Mucosa of rectum (tissue), 2 donors: Measurements from ENCODE around the gene EFNA5.

Experiments
- H3K27ac ChIP-seq, 2 donors: one replicate each; pipeline ENCODE4 v1.7.0; 2013; ENCODE audit warnings: inconsistent platforms in 2 of 2, low read depth in 2 of 2, low read length in 2 of 2
- H3K27me3 ChIP-seq, 2 donors: one replicate each; pipeline ENCODE4 v1.7.0; 2013; ENCODE audit warnings: low read length in 2 of 2; ENCODE audit not compliant: control insufficient read depth in 2 of 2, insufficient read depth in 2 of 2
- H3K36me3 ChIP-seq, 2 donors: one replicate each; pipeline ENCODE4 v1.7.0; 2013; ENCODE audit warnings: low read length in 2 of 2; ENCODE audit not compliant: control insufficient read depth in 2 of 2, insufficient read depth in 2 of 2
- H3K4me1 ChIP-seq, 2 donors: one replicate each; pipeline ENCODE4 v1.7.0; 2013; ENCODE audit warnings: low read length in 2 of 2, mild to moderate bottlenecking in 1 of 2; ENCODE audit not compliant: control insufficient read depth in 2 of 2, insufficient read depth in 2 of 2
- H3K4me3 ChIP-seq, 2 donors: one replicate each; pipeline ENCODE4 v1.7.0; 2013; ENCODE audit warnings: low read length in 2 of 2
- H3K9ac ChIP-seq, 2 donors: one replicate each; pipeline ENCODE4 v1.7.0; 2013; ENCODE audit warnings: low read length in 2 of 2, low read depth in 1 of 2, mild to moderate bottlenecking in 1 of 2
- H3K9me3 ChIP-seq, 2 donors: one replicate each; pipeline ENCODE4 v1.7.0; 2013; ENCODE audit warnings: low read length in 2 of 2; ENCODE audit not compliant: control insufficient read depth in 2 of 2
- donor health status: healthy.
- donor health status: Normal muscosa, but diverticular disease.

Gene EFNA5

DNA sequence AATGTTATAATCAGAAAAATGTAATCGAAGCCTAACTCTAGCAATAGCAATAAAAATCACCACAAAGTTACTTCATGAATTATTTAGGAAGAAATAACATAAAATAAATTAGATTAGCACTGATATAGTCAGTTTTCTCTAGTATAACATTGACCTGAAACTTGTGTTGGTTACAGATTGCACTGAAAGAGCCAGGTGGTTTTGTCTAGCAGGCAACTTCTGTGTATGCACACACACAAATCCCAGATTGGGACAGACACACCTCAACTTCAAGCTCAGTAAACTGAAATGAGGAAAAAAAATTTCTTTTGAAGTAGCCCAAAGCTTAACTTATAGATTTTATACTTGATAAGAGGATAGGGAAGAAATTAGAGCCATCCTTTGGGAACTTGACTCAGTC, 129.3 kb downstream of the EFNA5 start:
- Histone ChIP-seq H3K27ac (no peak overlapping the region), H3K4me3 (no peak overlapping the region), H3K9me3 (no peaks in the 10 kb centered on the region), H3K27me3 (no peaks in the 10 kb centered on the region), H3K36me3 (no peaks in the 10 kb centered on the region), H3K4me1 (peaks cover 0 to 3% of the 10 kb centered on the region in 2 donors), H3K9ac (no peak overlapping the region)

DNA sequence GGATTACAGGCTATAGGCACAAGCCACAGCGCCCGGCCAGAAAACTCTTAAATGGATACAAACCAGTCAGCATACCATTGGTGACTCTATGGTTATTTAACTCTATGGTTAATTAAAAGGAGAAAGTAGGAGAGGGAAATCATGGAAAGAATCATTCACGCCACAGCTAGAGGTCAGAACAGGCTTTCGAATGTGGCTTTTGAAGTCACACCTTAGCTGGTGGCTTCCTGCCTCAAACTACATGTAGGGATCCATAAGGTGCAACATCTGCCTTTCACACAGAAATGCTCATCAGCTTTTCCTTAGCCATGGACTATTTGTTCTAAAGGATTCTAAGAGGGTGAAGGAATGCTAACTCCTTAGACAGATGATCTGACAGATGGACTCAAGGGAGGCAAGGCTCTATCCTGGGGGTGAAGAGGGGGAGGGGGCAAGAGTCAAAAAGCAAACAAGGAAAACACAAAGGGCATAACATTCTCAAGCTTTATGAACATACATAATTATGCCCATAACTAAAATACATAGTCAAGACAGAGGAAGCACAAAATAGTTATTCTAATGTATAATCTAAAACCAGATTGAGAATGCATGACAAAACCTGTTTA, 130.9 kb downstream of the EFNA5 start:
- H3K27me3 ChIP-seq: no peaks in the 10 kb centered on the region
- H3K9ac ChIP-seq: no peak overlapping the region
- H3K4me3 ChIP-seq: no peak overlapping the region
- no peaks in the 10 kb centered on the region for H3K36me3 ChIP-seq
- H3K9me3 ChIP-seq: no peaks in the 10 kb centered on the region
- peaks cover 0 to 3% of the 10 kb centered on the region in 2 donors for H3K4me1 ChIP-seq
- H3K27ac ChIP-seq: no peak overlapping the region

DNA sequence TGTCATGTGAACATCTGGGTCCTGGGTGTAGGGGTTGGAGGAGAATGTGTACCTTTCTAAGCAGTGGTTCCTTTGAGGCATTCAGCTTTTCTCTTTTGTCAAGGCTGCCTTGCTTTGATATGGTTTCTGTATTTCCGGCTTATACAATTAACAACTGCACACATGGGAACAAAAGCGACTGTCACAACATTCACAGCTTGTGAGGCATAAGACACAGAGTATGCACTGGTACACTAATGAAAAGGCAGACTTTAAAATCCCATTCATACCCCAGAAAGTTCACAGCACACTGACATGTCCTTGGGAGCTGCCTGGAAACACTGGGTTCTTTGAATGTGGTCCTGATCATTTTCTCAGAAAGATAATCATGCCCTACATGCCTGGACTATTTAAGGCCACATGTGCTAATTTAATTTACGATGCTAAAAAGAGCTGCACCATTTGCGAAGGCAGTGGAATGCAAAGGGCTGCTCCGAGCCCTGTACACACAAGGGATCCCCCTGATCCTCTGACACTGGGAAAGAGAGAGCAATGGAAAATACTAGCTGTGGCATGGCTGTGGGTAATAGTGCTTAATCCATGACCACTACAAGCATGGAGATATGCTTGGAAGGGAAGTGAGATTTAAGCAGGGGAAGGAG, 131.8 kb downstream of the EFNA5 start:
- H3K4me1 ChIP-seq: peaks cover 0 to 3% of the 10 kb centered on the region in 2 donors
- no peaks in the 10 kb centered on the region for H3K9me3 ChIP-seq
- no peak overlapping the region for H3K9ac ChIP-seq
- no peak overlapping the region for H3K4me3 ChIP-seq
- H3K27me3 ChIP-seq: no peaks in the 10 kb centered on the region
- H3K36me3 ChIP-seq: no peaks in the 10 kb centered on the region
- no peak overlapping the region for H3K27ac ChIP-seq

DNA sequence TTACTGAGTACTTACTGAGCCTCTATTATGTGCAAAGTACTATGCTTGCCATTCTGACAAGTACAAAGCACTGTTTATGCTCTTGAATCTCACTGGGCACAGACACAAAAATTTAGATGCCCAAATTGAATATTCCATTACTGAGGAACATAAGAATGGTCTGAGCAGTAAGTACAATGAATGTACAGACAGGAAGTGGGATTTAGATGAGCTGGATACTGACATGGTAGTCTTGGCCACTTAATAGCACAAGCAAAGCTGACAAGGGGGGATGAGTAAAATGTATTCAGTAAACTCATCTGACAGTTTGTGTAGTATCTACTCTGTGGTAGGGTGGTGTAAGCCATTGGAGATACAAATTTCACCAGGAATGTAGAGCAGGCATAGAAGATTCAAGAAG, 132.4 kb downstream of the EFNA5 start:
- Histone ChIP-seq H3K36me3 (no peaks in the 10 kb centered on the region), H3K9me3 (no peaks in the 10 kb centered on the region), H3K4me1 (peaks cover 0 to 3% of the 10 kb centered on the region in 2 donors), H3K9ac (no peak overlapping the region), H3K27ac (no peak overlapping the region), H3K27me3 (no peaks in the 10 kb centered on the region), H3K4me3 (no peak overlapping the region)

DNA sequence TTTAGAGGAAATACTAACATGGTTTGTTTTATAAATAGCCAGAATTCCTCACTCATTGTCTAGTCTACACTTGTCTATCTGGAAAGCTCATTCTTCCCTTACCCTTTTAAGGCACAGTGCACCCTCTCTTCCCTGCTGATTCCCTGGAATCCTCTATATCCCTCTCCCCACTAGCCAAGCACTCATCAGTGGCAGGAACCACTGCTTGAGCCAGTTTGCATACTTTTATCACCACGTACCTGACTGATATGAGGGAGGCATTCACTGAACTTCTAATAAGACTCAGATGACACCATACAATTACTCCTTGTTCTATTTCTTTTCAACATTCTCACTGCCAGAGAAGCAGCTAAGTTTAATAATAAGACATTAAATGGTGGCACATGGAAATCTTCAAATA, 134.9 kb downstream of the EFNA5 start:
- Histone ChIP-seq H3K4me3 (no peak overlapping the region), H3K9ac (no peak overlapping the region), H3K27me3 (no peaks in the 10 kb centered on the region), H3K9me3 (no peaks in the 10 kb centered on the region), H3K4me1 (no peaks in the 10 kb centered on the region), H3K27ac (no peak overlapping the region), H3K36me3 (no peaks in the 10 kb centered on the region)

DNA sequence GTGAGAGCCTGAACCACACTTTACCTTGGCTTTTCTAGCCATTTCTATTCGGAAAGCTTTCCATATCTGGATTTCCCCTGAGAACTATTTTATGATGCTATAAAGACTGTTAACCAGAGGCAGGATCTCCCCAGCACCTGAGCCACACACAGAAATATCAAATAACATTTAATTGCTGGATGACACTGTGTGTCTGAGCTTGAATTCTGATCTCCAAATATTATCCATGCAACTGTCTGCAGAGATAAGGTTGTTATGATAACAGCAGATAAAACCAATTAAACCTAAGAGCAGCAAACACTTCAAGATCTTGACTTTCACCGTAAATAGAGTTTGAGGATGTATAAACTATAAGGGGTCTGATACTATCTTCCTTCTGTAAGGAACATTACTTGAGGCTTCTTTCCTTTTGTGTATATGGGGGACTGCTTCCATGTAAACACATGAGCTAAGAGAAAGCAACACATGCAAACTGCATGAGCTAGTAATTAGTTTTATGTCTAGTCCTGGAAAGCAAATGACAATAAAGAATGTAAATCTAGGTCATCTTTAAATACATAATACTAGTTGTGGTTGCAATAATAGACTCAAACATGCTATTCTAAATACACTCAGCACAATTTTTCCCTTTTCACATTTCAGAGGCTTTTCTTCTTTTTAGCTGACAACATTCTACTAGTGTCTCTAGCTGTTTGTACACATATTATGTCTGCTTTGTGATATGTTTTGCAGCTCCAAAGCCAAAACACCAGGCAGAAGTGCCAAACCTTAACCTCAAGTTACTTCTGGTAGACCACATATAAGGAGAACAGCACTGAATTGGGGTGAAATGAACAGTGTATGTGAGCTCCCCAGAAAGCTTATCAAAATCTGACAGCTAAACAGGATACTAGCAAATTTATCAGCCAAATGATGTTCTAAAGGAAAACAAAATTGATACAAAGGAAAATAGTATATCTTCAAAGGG, 136.5 kb downstream of the EFNA5 start:
- Histone ChIP-seq H3K4me1 (no peaks in the 10 kb centered on the region), H3K9ac (no peak overlapping the region), H3K9me3 (no peaks in the 10 kb centered on the region), H3K27ac (no peak overlapping the region), H3K36me3 (no peaks in the 10 kb centered on the region), H3K4me3 (no peak overlapping the region), H3K27me3 (no peaks in the 10 kb centered on the region)

DNA sequence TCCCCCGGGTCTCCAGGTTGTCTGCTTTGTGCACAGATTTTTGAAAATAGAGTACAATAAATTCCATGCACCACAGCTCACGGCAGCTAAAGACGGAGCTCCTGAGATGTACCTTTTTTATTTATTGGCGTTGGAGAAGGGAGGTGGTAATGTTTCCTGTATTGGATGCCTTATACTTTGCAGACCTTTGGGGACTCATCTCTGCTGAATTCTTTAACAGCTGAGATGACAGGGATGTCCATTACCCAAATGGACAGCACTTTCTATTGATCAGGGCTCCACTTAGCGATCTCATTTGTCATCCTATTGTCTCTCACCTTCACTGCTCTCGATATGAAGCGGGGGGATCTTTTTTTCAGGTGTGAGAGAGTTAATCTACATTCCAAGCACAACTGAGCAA, 137.8 kb downstream of the EFNA5 start:
- Histone ChIP-seq H3K9me3 (no peaks in the 10 kb centered on the region), H3K27ac (no peak overlapping the region), H3K4me1 (no peaks in the 10 kb centered on the region), H3K27me3 (no peaks in the 10 kb centered on the region), H3K36me3 (no peaks in the 10 kb centered on the region), H3K9ac (no peak overlapping the region), H3K4me3 (no peak overlapping the region)

DNA sequence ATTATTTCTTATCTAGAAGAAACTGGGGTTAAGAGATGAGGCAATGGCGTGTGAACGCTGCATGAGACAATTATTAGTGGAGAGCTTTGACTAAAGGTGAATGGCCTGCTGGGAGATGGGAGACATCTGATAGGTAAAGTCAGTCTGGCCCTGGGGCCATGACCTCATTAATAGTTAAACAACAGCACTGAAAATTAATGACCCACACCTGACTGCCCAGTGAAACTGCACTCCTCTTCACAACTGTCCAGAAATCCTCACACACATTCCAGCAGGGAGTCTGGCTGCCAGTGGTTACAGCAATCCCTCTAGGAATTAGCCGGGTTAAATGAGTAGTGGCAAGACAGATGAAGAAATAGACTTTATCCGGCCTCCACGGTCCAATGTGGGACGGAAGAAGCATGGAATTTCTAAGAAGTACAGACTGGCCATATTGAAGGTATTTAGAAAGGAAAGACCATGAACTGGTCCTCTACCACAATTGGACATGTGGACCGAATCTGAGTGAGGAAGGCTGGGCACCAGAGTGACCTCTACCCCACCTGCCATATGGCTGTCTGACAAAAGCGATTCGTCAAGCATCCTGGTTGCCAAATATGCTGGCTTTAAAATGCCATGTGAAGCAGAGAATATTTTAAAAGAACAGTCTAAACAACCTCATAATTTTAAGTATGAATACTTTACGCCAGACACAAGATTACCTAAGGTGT, 138.4 kb downstream of the EFNA5 start:
- Histone ChIP-seq H3K4me3 (no peak overlapping the region), H3K27ac (no peak overlapping the region), H3K9ac (no peak overlapping the region), H3K27me3 (no peaks in the 10 kb centered on the region), H3K9me3 (no peaks in the 10 kb centered on the region), H3K4me1 (no peaks in the 10 kb centered on the region), H3K36me3 (no peaks in the 10 kb centered on the region)

DNA sequence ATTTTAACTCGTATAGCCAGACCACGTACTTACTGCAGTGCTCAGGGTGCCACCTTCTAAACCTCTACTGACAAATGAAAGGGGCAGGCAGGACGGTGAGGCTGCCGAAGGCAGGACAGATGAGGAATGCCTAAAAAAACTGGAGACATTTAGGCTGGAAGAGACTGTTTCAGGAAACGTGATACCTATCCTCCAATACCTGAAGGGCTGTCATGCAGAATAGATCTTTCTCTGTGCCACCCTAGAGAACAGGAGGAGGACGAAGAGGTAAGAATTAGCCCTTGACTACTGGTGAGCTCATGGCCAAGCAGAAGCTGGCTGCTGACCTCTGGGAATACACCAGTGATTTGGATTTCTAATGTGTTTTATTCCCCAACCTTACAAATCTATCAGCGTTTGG, 139.4 kb downstream of the EFNA5 start:
- H3K36me3 ChIP-seq: no peaks in the 10 kb centered on the region
- no peaks in the 10 kb centered on the region for H3K9me3 ChIP-seq
- H3K9ac ChIP-seq: no peak overlapping the region

DNA sequence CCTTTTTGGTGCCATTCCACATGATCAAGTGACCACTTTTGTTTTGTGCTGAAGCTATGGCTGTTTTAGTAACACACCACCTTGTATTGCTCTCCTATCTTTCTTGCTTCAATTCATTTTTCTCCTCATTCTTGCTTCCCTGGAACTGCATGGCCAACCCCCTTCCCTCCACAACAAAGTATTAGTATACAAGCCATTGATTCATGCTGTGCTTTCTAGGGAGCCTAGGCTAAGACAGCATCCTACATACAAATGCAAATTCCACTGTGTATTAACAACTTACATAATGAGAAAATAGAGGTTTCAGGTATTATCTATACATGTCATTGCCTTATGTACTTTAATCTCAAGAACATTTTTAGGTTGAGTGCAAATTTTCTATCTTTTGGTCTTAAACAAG, 141.1 kb downstream of the EFNA5 start:
- Histone ChIP-seq H3K4me3 (no peak overlapping the region), H3K36me3 (no peaks in the 10 kb centered on the region), H3K4me1 (no peaks in the 10 kb centered on the region), H3K27me3 (no peaks in the 10 kb centered on the region), H3K9me3 (no peaks in the 10 kb centered on the region), H3K27ac (no peak overlapping the region), H3K9ac (no peak overlapping the region)

More for the DNA sequence above, 139.4 kb downstream of the EFNA5 start:
- H3K4me1 ChIP-seq: no peaks in the 10 kb centered on the region
- H3K4me3 ChIP-seq: no peak overlapping the region
- H3K27ac ChIP-seq: no peak overlapping the region
- H3K27me3 ChIP-seq: no peaks in the 10 kb centered on the region
